AG20443 (cell line): ENCODE data around the gene CNPY1.

ENCODE experiments used
- DNase-seq: peaks from one replicate; pipeline ENCODE4 v3.0.0; 2012; ENCODE audit warnings: low spot score, mixed read lengths

CNPY1 gene

DNA sequence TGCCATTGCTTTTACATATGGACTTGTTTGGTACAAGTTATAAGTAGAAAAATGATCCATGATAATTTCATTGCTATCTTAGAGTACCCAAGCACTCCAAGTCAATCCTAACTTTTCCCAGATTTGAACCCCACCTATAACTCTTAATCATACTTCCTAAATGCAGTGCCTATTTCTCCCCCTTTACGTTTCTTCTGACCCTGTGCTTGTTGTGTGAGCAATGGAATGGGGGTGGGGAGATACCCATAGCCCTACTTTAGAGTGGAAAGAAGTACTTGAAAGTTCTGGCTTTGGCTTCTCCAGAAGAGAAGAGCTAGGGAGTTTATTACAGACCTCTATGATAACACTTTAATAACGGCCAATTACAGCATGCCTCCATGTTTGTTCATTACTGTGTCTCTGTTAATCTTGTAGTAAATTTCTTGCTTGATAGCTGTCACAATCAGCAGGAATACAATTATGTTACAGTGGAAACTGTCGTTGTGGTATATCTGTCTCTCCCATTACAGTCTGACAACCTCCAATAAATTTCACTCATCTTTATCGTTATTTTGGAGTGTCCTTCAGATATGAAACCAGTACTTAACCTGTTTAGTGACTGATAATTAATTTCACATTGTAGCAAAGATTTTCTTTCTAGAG, 34.0 kb downstream of the CNPY1 start:
- no peak for DNase-seq

DNA sequence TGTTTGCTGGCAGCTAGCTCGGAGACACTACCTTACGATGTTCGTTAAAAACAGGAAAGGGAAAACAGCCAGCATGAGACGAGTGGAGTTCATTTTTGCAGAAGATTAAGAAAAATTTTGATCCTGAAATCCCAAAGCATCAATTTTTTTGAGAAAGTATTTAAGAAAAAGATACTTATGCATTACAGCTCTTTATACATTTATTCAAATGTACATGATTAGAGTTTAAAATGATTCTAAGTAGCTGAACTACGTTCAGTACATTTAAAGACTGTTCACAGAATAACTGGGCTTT, 34.7 kb downstream of the CNPY1 start:
- DNase-seq = no peak

DNA sequence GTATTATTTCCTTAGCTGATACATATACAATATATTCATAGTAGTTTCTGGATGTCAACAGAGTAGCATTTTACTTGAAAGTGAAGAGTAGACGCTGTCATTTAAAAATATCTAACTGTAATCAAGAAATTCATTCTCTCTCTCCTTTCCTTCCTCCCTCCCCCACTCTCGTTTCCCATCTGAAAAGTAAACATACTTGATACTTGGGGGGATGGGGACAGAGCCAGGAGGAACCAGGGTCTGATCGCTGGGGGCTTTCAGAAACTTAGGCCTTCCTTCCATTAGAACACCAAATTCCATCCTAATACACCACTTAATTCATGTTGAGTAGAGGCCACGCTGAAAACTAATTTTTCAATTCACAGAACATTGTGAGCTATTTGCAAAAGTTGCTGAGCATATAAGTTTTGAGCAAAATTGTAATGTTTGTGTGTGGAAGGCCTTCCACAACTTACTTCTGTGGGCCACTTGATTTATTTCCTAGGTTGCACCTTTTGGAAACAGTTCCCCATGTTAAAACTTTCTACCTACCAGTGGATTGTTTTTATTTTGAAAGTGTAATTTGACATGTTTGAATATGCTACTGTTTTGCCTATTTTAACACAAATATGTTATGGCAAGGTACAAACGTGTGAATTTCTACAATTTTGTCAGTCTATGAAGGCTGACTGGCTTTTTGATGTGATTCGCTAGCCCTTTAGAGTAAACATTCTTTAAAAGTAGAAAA, 35.2 kb downstream of the CNPY1 start:
- DNase-seq = no peak

DNA sequence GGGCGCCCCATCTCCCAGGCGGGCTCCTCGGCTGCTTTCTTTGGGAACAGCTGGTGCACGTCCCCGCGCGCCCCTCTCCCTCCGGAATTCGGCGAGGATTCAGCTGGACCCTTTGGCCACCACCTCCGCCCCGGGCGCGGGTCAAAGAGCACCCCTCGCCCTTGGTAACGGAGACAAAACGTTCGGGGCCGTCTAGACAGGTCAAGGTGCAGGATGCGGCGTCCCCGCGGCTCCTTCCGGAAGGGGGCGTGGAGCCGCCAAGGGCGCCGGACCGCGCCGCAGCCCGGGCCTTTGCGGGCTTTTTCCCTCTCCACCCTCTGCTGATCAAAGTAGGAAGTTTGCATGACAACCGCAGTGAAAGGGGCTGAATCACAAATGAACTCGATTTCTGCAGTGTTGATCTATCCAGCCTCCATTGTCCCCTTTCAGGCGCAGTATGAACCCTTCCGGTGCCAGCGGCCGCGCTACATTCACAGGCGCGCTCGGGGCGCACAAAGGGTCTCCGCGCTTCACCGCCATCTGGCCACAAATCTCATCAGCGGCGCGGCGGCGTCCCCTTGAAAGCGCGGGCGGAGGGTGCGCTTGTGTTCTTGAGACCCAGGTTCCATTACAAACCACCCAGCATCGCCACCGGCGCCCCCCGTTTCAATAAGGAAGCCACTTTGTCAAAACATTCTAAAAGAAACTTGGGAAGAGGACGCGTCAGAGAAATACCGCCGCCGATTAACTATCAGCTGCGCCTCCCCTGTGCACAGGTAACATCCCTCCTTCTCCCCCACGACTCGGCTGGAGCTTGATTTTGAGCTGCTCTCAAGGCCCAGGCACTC, 36.4 kb downstream of the CNPY1 start:
- no peak for DNase-seq

DNA sequence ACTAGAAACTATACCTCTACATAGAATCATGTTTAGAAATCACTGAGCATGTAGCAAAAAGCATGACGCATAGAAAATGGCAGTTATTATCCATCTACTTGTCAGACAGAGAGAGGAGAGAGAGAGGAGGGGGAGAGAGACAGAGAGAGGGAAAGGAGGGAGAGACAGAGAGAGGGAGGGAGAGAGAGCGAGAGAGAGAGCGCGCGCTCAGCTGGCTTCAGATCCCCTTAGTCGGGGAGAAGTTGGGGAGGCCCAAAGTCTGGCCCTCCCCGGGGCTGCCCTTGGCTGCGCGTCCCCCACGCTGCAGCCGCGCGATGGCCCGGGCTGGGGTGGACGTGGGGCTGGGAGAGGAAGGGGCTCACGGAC, 37.0 kb downstream of the CNPY1 start:
- DNase-seq = no peak

DNA sequence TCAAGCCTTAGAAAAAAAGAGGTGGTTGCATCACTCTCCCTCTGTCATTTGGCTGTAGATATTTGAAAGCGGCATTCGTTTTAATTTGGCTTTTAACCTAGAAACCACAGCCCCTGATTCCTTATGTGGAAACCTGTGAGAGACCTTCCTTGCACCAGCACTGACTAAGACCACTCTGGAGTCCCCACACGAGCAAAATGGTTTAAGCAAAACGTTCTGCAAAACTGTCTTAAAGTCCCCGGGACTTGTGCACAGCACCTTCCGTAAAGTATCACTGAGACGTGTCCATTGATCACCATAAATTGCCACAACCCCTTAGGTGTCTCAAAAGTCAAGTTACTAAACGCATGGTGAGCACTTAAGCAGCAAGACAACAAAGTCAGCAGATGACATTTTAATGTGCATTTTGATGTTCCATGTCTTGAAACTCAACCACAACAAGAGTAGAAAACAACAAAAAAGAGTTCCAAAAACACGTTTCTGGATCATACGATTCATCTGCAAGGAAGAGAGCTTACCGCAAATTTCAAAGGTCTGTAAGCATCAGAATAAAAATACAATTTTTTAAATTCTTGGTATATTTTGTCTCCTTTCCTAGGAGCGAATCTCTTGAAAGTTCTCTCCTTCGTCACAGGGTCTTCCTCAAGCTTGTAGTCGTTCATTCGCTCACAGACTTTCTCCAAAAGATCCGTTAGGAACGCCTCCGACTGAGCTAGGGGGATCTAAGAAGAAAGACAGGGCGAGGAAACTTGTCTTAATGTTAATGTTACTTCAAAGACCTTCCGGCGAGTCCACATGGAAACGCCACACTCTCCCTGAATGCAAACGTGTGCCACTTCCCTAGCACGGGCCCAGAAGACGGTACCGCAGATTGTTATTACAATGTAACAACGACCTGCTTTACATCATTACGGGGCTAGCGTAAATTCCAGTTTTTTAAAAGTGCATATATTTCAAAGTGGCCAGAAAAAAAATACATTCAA, 37.7 kb downstream of the CNPY1 start:
- no peak for DNase-seq

DNA sequence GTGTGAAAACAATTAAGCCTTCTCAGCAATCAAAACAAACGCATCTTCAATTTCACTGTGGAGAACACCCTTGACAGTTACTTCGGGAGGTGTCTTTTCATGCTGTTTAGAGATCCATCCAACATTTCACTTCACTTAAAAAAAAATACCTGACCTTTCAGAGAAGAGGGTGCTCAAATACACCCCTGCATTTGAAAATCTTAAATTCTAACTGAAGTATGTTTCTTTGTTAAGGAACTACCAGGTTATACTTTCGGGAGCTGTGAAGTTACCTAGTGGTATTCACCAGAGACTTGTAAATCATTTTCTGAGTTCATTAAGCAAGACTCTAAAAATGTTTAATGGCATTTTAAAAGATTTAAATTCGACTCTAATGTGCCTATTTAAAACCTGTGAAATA, 38.8 kb downstream of the CNPY1 start:
- no peak for DNase-seq

DNA sequence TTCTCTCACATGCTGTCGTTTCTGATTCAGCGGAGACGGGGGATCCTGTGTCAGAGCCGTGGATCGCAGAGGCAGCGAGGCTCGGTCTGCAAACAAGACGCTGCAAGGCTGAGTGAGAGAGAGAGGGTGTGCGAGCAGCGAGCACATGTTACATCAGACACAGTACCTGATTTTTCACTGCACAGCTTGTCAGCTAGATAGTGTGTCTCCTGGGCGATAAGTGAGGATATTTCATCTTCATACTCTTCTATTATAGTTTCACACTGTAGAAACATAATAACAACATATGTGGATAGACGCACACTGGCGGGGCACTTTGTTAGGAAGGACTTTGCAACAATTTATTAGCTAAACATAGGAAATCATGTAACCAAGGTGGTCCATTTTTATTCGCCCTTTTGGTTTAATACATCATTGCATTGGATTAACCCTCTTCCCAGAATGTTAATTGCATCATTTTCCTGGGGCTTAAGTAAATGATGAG, 39.5 kb downstream of the CNPY1 start:
- DNase-seq = no peak

DNA sequence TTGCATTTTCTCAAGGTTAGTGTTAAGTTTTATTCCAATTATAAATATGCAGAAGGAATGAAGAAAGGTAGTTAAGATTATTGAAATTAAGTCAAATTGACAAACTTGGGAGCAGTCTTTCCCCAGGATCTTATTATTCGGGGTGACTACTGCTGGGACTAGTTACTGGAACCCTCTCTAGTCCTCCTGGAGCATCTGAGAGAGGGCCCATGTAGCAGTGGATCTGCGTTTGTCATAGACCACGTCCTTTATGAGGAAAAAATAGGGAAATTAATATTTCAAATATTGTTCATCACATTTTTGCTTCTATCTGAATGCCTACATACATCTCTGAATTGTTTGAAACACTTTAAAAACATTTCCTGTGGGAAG, 41.0 kb downstream of the CNPY1 start:
- DNase-seq = no peak

DNA sequence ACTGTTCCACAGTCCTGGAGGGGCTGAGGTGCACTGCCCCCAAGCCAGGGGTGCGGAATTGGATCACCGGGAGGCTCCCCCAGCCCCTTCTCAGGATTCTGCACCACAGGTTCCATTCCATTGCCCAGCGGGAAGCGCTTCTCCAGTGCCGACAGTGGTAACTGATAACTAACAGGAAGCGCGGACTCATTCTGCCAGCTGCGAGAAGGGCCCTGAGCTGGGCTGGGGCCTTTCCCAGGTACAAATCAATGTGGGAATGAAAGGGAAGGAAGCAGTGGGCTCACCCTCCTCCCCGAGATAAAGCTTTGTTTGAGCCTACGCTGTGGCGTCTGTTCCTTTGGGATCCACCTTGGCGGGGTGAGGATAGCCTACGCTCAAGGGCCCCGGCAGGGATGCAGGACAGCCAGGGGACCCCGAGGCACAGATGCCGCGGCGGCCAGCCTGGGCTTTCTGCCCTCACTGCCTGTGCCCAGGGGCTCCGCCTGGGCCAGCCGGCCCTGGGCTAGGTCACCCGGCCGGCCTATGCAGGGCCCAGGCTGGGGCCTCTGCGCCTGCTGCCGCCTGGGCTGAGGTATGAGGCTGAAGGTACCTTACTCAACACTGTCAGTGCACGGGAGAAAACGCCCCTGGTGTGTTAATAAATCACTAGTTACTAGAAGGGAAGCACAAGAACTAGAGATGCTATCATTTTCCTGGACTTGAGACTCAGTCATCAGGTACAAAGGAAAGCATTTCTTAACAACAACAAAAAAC, 49.0 kb downstream of the CNPY1 start:
- no peak for DNase-seq

DNA sequence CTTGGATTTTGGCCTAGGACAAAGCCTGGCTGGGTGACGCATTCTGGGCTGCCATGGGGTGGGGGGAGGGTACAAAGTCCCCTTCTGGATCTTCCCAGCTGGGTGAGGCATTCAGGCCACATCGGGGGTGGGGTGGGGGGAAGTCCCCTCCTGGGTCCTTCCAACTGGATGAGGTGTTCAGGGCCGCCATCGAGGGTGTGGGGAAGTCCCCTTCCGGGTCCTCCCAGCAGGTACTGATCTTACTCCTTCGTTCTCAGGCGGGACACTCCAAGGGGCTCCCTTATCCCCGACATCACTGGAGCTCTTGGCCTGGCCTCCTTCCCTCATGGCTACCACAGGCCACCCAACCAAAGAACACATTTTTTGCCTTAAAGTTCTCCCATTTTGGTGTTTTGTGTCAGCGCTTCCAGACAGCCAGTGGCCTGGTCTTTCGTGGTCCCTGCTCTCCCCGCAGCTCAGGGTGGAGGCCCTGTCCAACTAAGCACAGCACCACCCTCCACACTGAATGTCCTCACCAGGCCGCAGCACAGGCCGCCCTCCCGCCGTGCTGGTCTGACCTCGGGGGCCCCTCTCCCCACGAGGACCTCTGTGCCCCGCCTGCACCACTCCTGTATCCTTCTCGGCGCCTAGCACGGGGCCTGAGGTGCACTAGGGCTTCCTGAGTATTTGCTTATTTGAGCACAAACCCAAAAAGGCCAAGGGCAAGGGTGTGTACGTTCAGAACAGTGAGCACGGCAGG, 49.9 kb downstream of the CNPY1 start:
- DNase-seq = no peak

DNA sequence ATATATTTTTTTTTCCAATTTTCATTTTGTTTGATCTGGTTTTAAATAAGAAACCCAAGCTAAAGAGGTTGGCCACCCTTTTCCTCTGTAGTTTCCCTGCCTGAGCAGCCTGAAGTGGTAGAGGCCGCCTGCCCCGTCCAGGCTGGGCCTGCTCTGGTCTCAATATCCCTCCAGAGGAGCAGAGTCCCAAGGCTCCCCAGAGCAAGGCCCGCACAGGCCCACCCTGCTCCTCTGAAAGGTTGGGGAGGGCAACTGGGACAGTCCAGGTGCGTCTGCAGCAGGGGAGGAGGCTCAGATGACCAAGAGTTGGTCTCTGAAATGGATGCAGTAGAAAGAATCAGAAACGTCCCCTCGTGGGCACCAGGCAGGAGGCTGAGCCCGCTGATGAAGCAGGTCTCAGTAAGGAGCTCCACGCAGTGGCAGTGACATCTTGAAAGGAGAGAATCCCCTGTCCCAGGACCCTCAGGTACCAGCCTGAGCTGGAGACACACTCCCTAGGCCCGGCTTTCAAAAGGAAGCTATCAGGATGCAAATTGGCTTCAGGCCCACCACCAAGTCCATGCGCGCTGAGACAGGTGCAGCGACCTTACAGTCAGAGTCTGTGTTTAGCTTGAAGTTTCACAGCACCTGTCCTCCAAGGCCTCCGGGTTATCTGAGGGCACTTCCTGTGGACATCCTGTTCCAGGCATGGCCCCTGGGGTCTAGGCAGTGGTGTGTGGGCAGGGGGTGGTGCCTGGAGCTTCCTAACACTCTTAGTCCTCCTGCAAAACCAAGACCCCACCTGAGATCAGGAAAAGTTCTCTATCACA, 50.7 kb downstream of the CNPY1 start:
- no peak for DNase-seq

DNA sequence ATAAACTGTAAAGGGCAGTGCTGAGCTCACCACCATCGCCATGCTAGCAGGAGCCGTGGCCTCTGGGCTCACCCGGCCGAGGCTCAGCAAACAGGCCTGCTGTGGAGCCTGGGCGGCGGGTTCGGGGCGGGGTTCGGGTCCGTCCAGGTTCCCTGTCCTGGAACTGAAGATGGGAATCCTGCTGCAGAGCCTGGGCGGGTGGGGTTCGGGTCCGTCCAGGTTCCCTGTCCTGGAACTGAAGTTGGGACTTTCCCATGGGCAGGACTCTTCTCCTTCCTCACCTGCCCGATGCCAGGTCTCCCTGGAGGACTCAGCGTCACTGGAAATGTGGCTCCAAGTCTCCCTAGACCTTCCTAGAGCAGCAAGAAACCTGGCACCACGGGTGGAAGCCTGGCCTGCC, 51.8 kb downstream of the CNPY1 start:
- DNase-seq = no peak

DNA sequence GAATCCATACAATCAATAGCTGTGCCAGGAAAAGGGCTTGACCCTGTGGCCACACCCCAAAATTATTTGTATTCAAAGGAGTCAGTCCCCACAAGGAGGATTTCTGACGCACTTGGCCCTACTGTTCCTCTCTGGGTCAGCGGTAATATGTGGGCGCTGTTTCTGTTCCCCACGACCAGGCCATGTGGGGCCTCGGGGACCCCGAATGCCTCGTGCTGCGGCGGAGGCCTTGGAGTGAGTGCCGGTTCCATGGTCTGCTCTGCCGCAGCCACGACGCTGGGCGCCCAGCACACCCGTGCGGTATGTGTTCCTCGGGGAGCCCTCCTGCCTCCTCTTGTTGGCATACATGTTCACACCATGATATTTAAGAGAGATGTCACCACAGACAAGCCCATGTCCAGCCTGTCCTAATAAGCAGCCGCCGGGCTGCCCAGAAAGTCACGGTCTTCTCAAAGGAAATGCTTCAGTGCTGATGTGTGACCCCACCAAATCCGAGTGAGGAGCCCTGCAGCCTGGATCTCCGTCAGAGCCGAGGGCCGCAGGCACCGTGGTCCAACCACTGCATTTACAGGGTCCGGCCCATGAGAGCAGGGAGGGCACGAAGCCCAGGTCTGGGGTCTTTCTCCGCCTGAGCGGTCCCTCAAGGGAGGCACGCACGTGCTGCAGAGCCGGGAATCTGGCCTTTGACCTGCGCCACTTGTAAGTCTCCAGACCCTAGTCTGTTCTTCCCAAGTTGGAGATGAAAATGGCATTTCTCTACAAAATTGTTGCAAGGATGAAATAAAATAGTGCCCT, 52.4 kb downstream of the CNPY1 start:
- DNase-seq = no peak

DNA sequence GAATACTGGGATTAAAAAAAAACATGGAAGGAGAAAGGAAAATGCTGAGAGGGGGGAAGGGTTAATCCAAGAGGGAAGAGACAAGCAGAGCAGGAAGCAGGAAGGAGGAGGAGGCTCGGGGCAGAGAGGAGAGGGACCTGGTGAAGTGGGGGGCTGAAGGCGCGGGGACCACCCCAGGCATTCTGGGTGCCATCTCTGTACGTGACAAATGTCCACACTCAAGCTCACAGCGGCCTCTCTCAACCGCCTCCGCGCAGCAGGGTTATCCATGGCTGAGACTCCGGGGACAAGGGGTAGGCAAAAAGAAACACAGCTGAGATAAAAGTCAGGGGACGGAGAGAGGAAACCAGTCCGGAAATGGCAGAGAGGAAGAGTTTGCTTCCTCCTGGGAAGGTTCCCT, 54.5 kb downstream of the CNPY1 start:
- no peak for DNase-seq

DNA sequence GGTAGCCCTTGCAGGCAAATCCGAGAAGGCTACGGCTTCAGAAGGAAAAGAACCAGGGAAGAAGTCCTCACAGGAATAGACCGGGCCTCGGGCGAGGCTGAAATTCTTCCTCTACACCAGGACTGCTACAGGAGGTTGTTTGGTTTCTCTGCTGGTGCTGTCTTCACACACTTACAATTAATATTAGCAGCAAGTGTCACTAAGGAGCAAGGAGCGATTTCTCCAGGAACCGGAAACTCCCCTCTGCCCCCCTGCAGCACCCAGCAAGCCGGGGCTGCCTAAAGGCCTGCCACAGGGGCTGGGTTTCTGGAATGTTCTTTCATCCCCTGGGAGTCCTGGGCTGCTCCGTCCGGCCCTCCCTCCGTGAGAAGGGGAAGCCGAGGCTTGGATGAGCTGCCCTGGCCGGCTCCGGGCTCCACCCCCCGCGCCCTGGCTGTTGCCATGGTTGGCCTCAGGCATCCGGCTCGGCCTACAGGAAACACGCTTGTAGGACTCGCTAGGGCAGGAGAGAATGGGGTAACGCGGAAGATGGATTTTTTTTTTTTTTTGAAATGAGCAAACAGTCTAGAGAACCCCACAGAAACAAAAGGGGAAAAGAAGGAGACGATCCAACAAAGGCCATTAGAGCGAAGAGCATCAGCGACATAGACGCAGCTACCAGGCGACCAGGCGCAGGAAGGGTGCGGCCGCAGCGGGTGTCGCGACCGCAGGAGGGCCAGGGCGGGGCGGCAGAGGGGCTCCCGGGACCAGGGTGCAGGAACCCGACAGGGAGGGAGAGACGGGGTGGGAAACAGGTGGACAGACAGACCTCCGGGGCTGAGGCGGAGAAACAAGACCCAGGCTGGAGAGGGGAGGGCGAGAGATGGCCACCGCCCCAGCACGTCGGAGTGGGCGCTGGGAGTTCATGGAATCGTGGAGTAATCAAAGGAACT, 55.4 kb downstream of the CNPY1 start:
- DNase-seq = peak; percentile 80

DNA sequence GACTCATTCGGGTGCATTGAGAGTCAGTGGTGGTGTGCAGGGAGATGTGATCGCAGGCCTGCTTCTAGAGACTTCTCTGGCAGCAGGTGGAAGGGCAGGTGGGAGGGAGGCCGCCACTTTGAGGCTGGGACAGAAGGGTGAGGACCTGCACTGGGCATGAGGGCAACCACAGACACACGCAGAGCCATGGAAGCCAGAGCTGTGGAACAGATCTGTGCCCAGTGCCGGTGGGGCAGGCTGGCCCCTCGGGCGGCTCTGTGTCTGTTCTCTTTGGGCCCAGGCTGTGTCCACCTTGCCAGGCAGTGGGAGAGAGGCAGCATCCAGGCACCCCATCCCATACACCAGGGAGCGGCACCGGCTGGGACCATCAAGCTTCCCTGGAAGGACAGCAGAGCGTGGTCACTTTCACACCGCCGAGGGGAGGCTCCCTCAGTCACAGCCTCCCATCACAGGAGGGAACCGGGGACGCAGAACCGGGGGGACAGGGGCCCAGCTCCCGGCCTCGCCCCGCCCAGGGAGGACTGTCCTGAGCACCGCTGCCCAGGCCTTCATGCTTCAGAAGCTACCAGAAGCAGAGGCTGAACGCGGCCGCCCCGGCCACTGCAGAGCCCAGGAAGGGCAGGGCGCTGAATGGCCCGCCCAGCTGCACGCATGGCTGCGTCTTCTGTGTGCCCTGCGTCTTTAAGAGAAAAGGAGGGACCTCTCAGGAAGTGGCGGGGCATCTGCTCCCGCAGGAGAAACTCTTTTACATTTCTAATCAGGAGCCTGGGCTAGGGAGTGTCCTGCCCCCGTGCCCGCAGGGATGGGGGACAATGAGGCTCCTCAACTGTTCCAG, 56.3 kb downstream of the CNPY1 start:
- peak; percentile 71 for DNase-seq
